Smooth muscle cell (in vitro differentiated cells): ENCODE results near the gene EPHA4. TPM values are rescaled to one million over a fixed set of nuclear protein-coding genes. Genes with fewer than 3 reads are reported as not detected.

Experiments
- DNase-seq: peaks from one replicate; lab custom pipeline; 2025; ENCODE audit not compliant: unreplicated experiment; lab: John Stamatoyannopoulos, UW
- H2AFZ ChIP-seq: fragments of 200-600 bp; sonication (generic); 2 replicates; pipeline ENCODE4 v1.6.0; 2016; ENCODE audit warnings: antibody characterized with exemption, low read depth, mild to moderate bottlenecking
- H3F3A ChIP-seq: fragments of 200-600 bp; sonication (generic); 2 replicates; pipeline ENCODE4 v1.6.0; 2017; ENCODE audit warnings: antibody characterized with exemption, low read depth
- H3K27ac ChIP-seq: fragments of 200-600 bp; sonication (generic); 2 replicates; pipeline ENCODE4 v1.5.1; 2016; ENCODE audit warnings: low read depth, mild to moderate bottlenecking
- H3K27me3 ChIP-seq: fragments of 200-600 bp; sonication (generic); 2 replicates; pipeline ENCODE4 v1.6.1; 2016; ENCODE audit warnings: low read depth, mild to moderate bottlenecking
- H3K36me3 ChIP-seq: fragments of 200-600 bp; sonication (generic); 2 replicates; pipeline ENCODE4 v1.5.1; 2016; ENCODE audit warnings: low read depth
- H3K4me1 ChIP-seq: fragments of 200-600 bp; sonication (generic); 2 replicates; pipeline ENCODE4 v1.5.1; 2016; ENCODE audit warnings: low read depth
- H3K4me2 ChIP-seq: fragments of 200-600 bp; sonication (generic); 2 replicates; pipeline ENCODE4 v1.6.0; 2016; ENCODE audit warnings: mild to moderate bottlenecking
- H3K4me3 ChIP-seq: fragments of 200-600 bp; sonication (generic); 2 replicates; pipeline ENCODE4 v1.5.1; 2016; ENCODE audit warnings: mild to moderate bottlenecking
- H3K79me2 ChIP-seq: fragments of 200-600 bp; sonication (generic); 2 replicates; pipeline ENCODE4 v1.6.0; 2016; ENCODE audit warnings: low read depth, mild to moderate bottlenecking
- H3K9ac ChIP-seq: fragments of 200-600 bp; sonication (generic); 2 replicates; pipeline ENCODE4 v1.6.0; 2016; ENCODE audit warnings: low read depth
- H3K9me3 ChIP-seq: fragments of 200-600 bp; sonication (generic); replicated peaks from 2 replicates; pipeline ENCODE4 v1.5.1; 2016; ENCODE audit warnings: low read depth
- H4K20me1 ChIP-seq: fragments of 200-600 bp; sonication (generic); 2 replicates; pipeline ENCODE4 v1.6.0; 2016; ENCODE audit warnings: low read depth
- CTCF ChIP-seq: fragments of 200-600 bp; sonication (generic); IDR thresholded peaks from 2 replicates; pipeline ENCODE4 v1.5.1; 2017; ENCODE audit warnings: borderline replicate concordance, mild to moderate bottlenecking, antibody characterized with exemption; ENCODE audit not compliant: insufficient read depth, poor library complexity, severe bottlenecking
- WGBS: methylation state at CpG from one replicate; pipeline ENCODE4 v1.1.7; 2016; ENCODE audit warnings: low lambda C conversion rate; 5-methylcytosine and 5-hydroxymethylcytosine counted together
- polyA plus RNA-seq: library from polyadenylated mRNA; unstranded; fragments of >200 nt; fragmentation: Nextera tagmentation; extraction: Ambion mirVana; gene quantifications from 2 replicates; pipeline ENCODE4 v1.2.1, GENCODE V29; 2016
- total RNA-seq: library from RNA; depleted of rRNA; stranded (reverse); fragments of >200 nt; gene quantifications from 2 replicates; pipeline ENCODE4 v1.2.3, GENCODE V29; 2014

Gene EPHA4
- total and polyA plus RNA-seq, 2 experiments from 2014 or later, result 2.8 to 48.3 TPM

DNA sequence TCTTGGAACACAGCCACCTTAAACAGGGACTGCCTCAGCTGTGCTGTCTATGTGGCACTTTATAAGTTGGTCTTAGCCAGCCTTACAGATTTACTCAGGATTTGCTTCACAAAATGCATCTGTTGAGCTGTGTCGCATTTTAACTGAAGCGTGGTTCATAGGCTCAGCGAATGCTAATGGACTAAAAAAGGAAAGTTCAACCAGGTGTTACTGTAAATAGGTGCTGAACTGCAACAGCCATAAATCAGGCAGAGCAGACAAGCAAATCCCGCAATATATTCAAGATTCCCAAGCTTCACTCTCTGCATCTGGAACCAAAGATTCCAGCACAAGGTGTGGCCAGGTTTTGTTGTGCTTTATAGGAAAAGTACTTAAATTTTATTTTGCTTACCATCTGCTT lies 130.0 kb downstream of the EPHA4 start:
- Histone ChIP-seq H3K4me3 (no peak overlapping the region), H4K20me1 (no peaks in the 10 kb centered on the region), H3K4me1 (peaks cover 7% of the 10 kb centered on the region), H3K79me2 (no peaks in the 10 kb centered on the region), H3F3A (no peaks in the 10 kb centered on the region), H3K27ac (no peak overlapping the region), H2AFZ (no peak overlapping the region), H3K9me3 (no peaks in the 10 kb centered on the region), H3K27me3 (peaks cover 4% of the 10 kb centered on the region), H3K4me2 (no peak overlapping the region), H3K9ac (no peak overlapping the region), H3K36me3 (no peaks in the 10 kb centered on the region)
- 61% methylated on average over 4 of the region's 4 CpGs for WGBS
- no peak for TF ChIP-seq CTCF
- no peak for DNase-seq

- H2AFZ ChIP-seq, result no peak overlapping the region
- H3K4me1 ChIP-seq, result peaks cover 11% of the 10 kb centered on the region
- TF ChIP-seq CTCF, result no peak
- DNase-seq, result no peak
- peaks cover 4% of the 10 kb centered on the region for H3F3A ChIP-seq
- WGBS, result 77% methylated on average over 11 of the region's 11 CpGs
- H3K36me3 ChIP-seq, result no peaks in the 10 kb centered on the region
- H3K4me3 ChIP-seq, result no peak overlapping the region
- H3K9ac ChIP-seq, result no peak overlapping the region
- no peak overlapping the region for H3K27ac ChIP-seq
- H3K4me2 ChIP-seq, result no peak overlapping the region
- H3K27me3 ChIP-seq, result peaks cover 8% of the 10 kb centered on the region
- no peaks in the 10 kb centered on the region for H3K9me3 ChIP-seq
- no peaks in the 10 kb centered on the region for H4K20me1 ChIP-seq
- no peaks in the 10 kb centered on the region for H3K79me2 ChIP-seq
These were observed 132.2 kb downstream of the EPHA4 start for GRCh38 chr2:221439761-221440479.

- Histone ChIP-seq H3F3A (peaks cover 4% of the 10 kb centered on the region), H3K4me1 (peaks cover 12% of the 10 kb centered on the region), H2AFZ (no peak overlapping the region), H3K9me3 (no peaks in the 10 kb centered on the region), H4K20me1 (no peaks in the 10 kb centered on the region), H3K27me3 (peaks cover 13% of the 10 kb centered on the region), H3K36me3 (no peaks in the 10 kb centered on the region), H3K4me3 (no peak overlapping the region), H3K27ac (no peak overlapping the region), H3K4me2 (no peak overlapping the region), H3K9ac (no peak overlapping the region), H3K79me2 (no peaks in the 10 kb centered on the region)
- DNase-seq, result no peak
- TF ChIP-seq CTCF, result no peak
- 62% methylated on average over 3 of the region's 3 CpGs for WGBS
These were observed 135.0 kb downstream of the EPHA4 start for GRCh38 chr2:221437056-221437455.

DNA sequence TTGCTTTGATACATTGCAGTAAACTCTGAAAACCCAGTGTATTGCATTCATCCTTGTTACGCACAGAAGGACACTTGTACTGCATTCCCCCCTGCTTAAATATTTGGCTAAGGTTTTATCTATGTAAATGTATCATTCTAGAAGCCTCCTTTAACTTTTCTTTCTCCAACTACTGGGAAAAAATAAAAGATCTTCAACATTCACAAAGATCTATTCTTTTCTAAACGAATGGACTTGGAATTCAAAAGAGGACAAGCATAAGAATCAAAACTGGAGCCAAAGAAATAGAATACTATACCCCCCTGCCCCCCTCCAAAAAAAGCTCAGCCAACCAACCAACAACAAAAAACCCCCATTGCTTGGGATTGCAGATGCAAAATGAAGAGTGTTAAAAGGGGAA lies 136.9 kb downstream of the EPHA4 start:
- H3K36me3 ChIP-seq, result no peaks in the 10 kb centered on the region
- no peak for DNase-seq
- WGBS, result 75% methylated on average over 2 of the region's 2 CpGs
- no peak overlapping the region for H2AFZ ChIP-seq
- H3K9ac ChIP-seq, result no peak overlapping the region
- H4K20me1 ChIP-seq, result no peaks in the 10 kb centered on the region
- no peaks in the 10 kb centered on the region for H3K79me2 ChIP-seq
- peak overlapping the region; percentile 57 for H3K4me2 ChIP-seq
- no peak overlapping the region for H3K4me3 ChIP-seq
- TF ChIP-seq CTCF, result no peak
- H3K27ac ChIP-seq, result peak overlapping the region; percentile 38
- H3K27me3 ChIP-seq, result peaks cover 13% of the 10 kb centered on the region
- H3F3A ChIP-seq, result peaks cover 4% of the 10 kb centered on the region
- H3K9me3 ChIP-seq, result no peaks in the 10 kb centered on the region
- peaks cover 12% of the 10 kb centered on the region for H3K4me1 ChIP-seq
